ENCODE measurements around the gene ADM5.

DNA sequence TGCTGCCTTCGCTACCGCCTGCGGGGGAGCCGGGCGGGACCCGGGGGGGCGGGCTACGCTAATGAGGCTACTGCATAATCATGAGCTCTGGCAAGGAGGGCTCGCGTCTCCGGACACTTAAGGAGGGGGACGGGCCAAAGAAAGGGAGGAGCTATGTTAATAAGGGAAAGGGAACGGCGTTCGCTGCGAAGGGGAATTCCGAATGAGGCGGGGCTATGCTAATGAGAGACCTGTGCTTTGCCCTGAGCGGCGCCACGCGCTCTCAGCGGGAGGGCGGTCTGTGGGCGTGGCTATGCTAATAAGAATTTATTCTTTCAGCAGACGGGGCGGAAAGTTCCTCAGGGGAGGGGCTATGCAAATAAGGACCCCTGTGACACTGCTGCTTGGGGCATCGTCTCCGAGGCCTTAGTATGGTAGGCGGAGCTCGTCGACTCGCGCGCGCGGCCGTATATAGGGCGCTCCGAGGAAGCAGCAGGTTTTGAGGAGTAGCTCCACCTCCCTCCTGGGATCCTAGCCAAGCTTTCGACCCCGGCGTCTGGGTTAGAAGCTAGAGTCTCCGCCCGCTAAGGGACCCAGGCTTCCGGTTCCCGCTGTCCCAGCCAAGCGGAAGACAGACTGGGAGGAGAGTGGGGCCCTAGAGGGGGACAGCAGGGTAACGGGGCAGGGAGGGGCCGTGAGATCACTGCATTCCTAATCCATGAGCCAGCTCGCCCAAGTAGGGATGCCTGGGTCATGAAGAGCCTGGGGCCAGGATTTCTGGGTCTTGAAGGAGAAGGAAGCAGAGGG lies 49.1 kb upstream of the ADM5 start, which contains the start of gene RRAS:
- TF ChIP-seq, protein P1, sequence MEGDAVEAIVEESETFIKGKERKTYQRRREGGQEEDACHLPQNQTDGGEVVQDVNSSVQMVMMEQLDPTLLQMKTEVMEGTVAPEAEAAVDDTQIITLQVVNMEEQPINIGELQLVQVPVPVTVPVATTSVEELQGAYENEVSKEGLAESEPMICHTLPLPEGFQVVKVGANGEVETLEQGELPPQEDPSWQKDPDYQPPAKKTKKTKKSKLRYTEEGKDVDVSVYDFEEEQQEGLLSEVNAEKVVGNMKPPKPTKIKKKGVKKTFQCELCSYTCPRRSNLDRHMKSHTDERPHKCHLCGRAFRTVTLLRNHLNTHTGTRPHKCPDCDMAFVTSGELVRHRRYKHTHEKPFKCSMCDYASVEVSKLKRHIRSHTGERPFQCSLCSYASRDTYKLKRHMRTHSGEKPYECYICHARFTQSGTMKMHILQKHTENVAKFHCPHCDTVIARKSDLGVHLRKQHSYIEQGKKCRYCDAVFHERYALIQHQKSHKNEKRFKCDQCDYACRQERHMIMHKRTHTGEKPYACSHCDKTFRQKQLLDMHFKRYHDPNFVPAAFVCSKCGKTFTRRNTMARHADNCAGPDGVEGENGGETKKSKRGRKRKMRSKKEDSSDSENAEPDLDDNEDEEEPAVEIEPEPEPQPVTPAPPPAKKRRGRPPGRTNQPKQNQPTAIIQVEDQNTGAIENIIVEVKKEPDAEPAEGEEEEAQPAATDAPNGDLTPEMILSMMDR (IDR thresholded peaks at IDR 0.05), result no peak
- TF ChIP-seq POLR2A (IDR thresholded peaks at IDR 0.05), result peak in 1 of 2 donors; percentile 92

Data from thyroid gland (tissue), 4 donors.